BLaER1 (cell line): ENCODE data around the gene DDX20.

Experiments used
- H3K27ac ChIP-seq: shearing (Covaris generic); formaldehyde crosslinking; 2 replicates; pipeline ENCODE4 v1.8.1; 2022
- H3K27me3 ChIP-seq: shearing (Covaris generic); formaldehyde crosslinking; 2 replicates; pipeline ENCODE4 v1.8.1; 2022
- H3K36me3 ChIP-seq: shearing (Covaris generic); formaldehyde crosslinking; 2 replicates; pipeline ENCODE4 v1.8.1; 2022
- H3K4me1 ChIP-seq: shearing (Covaris generic); formaldehyde crosslinking; 2 replicates; pipeline ENCODE4 v1.8.1; 2022
- H3K4me2 ChIP-seq: shearing (Covaris generic); formaldehyde crosslinking; 2 replicates; pipeline ENCODE4 v1.8.1; 2022
- H3K4me3 ChIP-seq: shearing (Covaris generic); formaldehyde crosslinking; 2 replicates; pipeline ENCODE4 v1.8.1; 2022
- H3K9ac ChIP-seq: shearing (Covaris generic); formaldehyde crosslinking; 2 replicates; pipeline ENCODE4 v1.8.1; 2022
- H3K9me3 ChIP-seq: shearing (Covaris generic); formaldehyde crosslinking; 2 replicates; pipeline ENCODE4 v1.8.1; 2022
- H4K20me1 ChIP-seq: shearing (Covaris generic); formaldehyde crosslinking; 2 replicates; pipeline ENCODE4 v1.8.1; 2022
- Cebpa-rat ChIP-seq: shearing (Covaris generic); IDR thresholded peaks from 2 replicates; pipeline ENCODE4 v1.8.1; 2022

DDX20 gene

DNA sequence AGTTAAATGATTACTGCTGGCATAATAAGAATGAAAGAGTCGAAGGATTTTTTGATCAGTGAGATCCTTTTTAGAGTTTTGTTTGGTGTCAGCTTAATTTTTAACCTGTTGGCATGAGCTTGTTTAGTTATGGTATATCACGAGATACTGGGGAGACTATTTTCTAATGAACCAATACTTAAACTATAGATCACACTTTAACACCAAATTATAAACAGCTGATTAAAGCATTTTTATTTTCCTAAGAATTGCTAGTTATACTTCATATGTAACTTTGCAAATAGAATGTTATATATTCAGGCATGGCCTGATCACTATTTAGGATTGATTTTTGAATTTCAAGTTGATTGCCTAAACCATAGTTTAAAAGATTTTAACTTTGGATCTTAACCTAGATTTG lies 6.0 kb downstream of the DDX20 start:
- no peak for TF ChIP-seq Cebpa-rat
- peaks cover 92% of the 10 kb centered on the region for H3K36me3 ChIP-seq

DNA sequence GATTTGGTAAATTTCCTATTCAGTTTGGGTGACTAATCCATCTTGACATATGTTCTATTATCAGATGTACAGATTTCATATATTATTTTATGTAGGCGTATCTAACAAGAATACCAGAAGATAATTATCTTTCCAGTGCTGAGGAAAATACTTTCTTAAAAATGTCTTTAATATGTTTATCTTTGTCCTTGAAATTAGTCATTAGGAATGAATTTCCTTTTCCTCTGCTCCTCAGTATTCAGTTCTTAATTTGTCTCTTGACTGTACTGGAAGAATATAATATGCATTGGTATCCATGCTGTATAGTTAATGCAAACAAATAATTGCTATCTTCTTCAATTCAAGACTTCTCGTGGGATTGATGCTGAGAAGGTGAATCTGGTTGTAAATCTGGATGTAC lies 6.6 kb downstream of the DDX20 start:
- Histone ChIP-seq H3K4me3 (no peak overlapping the region), H3K9ac (no peak overlapping the region), H3K9me3 (no peaks in the 10 kb centered on the region), H3K36me3 (peaks cover 94% of the 10 kb centered on the region), H3K4me1 (peaks cover 15% of the 10 kb centered on the region), H4K20me1 (peaks cover 49% of the 10 kb centered on the region), H3K4me2 (no peak overlapping the region), H3K27ac (no peak overlapping the region), H3K27me3 (no peaks in the 10 kb centered on the region)
- no peak for TF ChIP-seq Cebpa-rat

More for the DNA sequence above, 6.0 kb downstream of the DDX20 start:
- Histone ChIP-seq H3K9ac (no peak overlapping the region), H4K20me1 (peaks cover 49% of the 10 kb centered on the region), H3K27ac (no peak overlapping the region), H3K4me3 (no peak overlapping the region), H3K9me3 (no peaks in the 10 kb centered on the region), H3K4me2 (no peak overlapping the region), H3K27me3 (no peaks in the 10 kb centered on the region), H3K4me1 (peaks cover 21% of the 10 kb centered on the region)

DNA sequence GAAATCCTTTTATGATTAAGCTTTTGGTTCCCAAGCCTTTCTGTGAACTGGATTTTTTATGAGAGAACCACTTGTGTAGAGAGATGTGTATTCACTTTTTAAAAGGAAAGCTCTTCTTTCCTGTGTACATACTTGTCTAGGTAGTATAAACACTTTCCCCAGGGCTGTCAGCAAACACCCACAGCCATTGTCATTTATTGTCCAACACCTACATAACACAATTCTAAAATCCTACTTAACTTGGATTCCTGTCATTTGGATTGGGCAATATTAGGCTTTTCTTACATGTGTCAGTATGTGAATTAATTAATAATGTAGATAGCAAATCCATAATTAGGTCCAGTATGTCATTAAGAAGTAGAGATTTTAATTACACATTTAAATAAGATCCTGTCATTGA lies 12.3 kb downstream of the DDX20 start:
- Histone ChIP-seq H3K4me3 (no peak overlapping the region), H3K27ac (no peak overlapping the region), H3K36me3 (peaks cover 69% of the 10 kb centered on the region), H3K4me2 (no peak overlapping the region), H4K20me1 (peaks cover 58% of the 10 kb centered on the region), H3K9me3 (no peaks in the 10 kb centered on the region), H3K9ac (no peak overlapping the region), H3K4me1 (no peaks in the 10 kb centered on the region), H3K27me3 (no peaks in the 10 kb centered on the region)
- TF ChIP-seq Cebpa-rat, result no peak

- Histone ChIP-seq H3K36me3 (peaks cover 63% of the 10 kb centered on the region), H3K27ac (no peak overlapping the region), H3K9me3 (no peaks in the 10 kb centered on the region), H3K9ac (no peak overlapping the region), H3K27me3 (no peaks in the 10 kb centered on the region), H3K4me3 (no peak overlapping the region), H3K4me1 (no peaks in the 10 kb centered on the region), H3K4me2 (no peak overlapping the region), H4K20me1 (peaks cover 58% of the 10 kb centered on the region)
- no peak for TF ChIP-seq Cebpa-rat
Observed at GRCh38 chr1:111768625-111769024, 12.9 kb downstream of the DDX20 start.

DNA sequence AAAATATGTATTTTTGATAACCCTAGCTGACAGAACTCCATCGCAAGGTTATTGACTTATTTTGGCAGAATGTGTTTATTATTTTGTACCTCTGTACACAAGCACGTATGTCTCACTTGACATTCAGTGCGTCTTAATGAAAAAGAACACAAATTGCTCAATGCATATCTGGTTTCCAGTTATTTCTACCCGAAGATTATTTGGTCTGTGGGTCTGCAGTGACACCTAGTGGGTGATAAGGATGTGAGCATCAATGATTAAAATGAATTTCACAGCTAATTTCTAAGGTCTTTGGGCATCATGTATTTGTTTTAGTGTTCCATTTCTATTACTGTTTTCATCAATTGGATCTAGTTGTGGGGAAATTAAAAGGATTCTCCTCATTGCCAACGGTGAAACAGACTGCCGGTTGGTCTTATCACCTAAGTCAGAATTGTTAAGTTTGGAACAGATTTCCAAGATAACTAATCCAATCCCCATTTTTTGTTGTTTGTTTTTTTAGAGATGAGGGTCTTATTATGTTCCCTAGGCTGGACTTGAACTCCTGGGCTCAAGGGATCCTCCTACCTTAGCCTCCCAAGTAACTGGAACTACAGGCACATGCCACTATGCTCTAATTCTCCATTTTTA lies 13.9 kb downstream of the DDX20 start:
- no peak for TF ChIP-seq Cebpa-rat
- no peaks in the 10 kb centered on the region for H3K27me3 ChIP-seq
- no peaks in the 10 kb centered on the region for H3K9me3 ChIP-seq
- no peak overlapping the region for H3K9ac ChIP-seq
- peaks cover 49% of the 10 kb centered on the region for H4K20me1 ChIP-seq
- H3K4me3 ChIP-seq, result no peak overlapping the region
- no peak overlapping the region for H3K4me2 ChIP-seq
- H3K27ac ChIP-seq, result no peak overlapping the region
- peaks cover 53% of the 10 kb centered on the region for H3K36me3 ChIP-seq
- H3K4me1 ChIP-seq, result no peaks in the 10 kb centered on the region

DNA sequence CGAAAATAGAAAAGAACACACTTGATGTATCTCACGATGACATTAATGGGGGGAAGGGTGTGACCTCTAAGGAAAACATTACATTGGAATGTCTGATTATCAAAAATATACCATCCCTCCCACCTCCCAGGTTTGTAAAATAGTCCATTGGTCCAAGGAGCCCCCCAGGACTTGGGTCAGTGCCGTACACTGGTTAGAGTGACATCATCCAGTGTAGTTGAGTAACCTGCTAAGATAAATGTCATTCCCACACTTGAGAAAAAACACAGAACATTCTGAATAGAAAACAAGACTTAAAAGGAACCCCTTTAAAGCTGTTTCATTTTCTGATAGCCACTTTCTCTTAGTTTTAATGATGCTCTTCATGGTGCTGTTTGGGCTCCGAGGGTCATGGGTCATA lies 15.2 kb downstream of the DDX20 start:
- Histone ChIP-seq H3K9ac (no peak overlapping the region), H3K4me2 (no peak overlapping the region), H3K4me1 (no peaks in the 10 kb centered on the region), H3K27ac (no peak overlapping the region), H3K36me3 (peaks cover 40% of the 10 kb centered on the region), H4K20me1 (peaks cover 43% of the 10 kb centered on the region), H3K4me3 (no peak overlapping the region), H3K9me3 (no peaks in the 10 kb centered on the region), H3K27me3 (no peaks in the 10 kb centered on the region)
- TF ChIP-seq Cebpa-rat, result no peak

DNA sequence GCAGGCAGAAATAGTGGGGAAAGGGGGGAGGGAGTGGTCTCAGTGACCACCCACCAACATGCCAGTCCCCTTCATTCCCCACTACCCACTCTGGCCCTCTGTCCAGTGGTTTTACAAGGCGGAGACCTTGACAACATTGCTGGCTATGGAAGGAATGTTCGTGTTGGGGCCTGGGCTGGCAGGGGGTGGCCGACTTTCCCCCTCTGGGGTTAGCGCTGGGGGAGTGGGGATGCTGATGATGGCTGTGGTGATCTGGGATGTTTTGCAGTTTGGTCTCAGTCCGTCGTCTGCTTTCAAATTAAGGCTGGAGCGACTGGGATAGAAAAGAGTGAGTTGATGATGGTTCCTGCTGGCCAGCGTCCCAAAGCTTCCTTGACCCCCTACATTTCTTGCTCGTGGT lies 20.3 kb downstream of the DDX20 start:
- Histone ChIP-seq H3K9me3 (no peaks in the 10 kb centered on the region), H3K27ac (no peak overlapping the region), H4K20me1 (no peaks in the 10 kb centered on the region), H3K27me3 (no peaks in the 10 kb centered on the region), H3K4me2 (no peak overlapping the region), H3K9ac (no peak overlapping the region), H3K4me3 (no peak overlapping the region), H3K4me1 (no peaks in the 10 kb centered on the region), H3K36me3 (no peaks in the 10 kb centered on the region; the same call in 1 of the 2 replicates)
- TF ChIP-seq Cebpa-rat, result no peak

DNA sequence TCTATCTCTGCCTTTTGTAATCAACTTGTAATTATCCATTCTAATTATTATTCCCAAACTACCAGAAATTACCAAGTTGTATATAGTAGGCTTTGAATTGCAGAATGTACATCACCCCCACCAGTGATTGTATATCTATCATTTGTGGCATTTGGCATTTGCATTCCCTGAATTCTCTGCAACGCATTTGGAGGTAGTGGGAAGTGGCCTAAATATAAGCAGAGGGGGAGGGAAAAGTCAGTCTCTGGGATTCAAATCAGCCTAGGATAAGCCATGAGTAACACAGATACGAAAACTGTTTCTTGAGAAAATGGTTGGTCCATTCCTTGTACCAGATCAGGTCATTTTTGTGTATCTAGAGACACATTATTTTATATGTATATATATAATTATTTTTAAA lies 20.7 kb downstream of the DDX20 start:
- H3K4me2 ChIP-seq, result no peak overlapping the region
- H4K20me1 ChIP-seq, result no peaks in the 10 kb centered on the region
- no peaks in the 10 kb centered on the region; the same call in 1 of the 2 replicates for H3K36me3 ChIP-seq
- H3K9me3 ChIP-seq, result no peaks in the 10 kb centered on the region
- no peaks in the 10 kb centered on the region for H3K27me3 ChIP-seq
- H3K4me1 ChIP-seq, result no peaks in the 10 kb centered on the region
- H3K9ac ChIP-seq, result no peak overlapping the region
- no peak overlapping the region for H3K4me3 ChIP-seq
- H3K27ac ChIP-seq, result no peak overlapping the region
- TF ChIP-seq Cebpa-rat, result no peak

- no peaks in the 10 kb centered on the region for H3K9me3 ChIP-seq
- H3K27me3 ChIP-seq, result no peaks in the 10 kb centered on the region
- no peaks in the 10 kb centered on the region for H3K4me1 ChIP-seq
- no peaks in the 10 kb centered on the region; the same call in 1 of the 2 replicates for H3K36me3 ChIP-seq
- no peak overlapping the region for H3K4me2 ChIP-seq
- no peak for TF ChIP-seq Cebpa-rat
- no peak overlapping the region for H3K9ac ChIP-seq
- H3K4me3 ChIP-seq, result no peak overlapping the region
- H3K27ac ChIP-seq, result no peak overlapping the region
- H4K20me1 ChIP-seq, result no peaks in the 10 kb centered on the region
Observed at GRCh38 chr1:111776861-111777260, 21.2 kb downstream of the DDX20 start.

DNA sequence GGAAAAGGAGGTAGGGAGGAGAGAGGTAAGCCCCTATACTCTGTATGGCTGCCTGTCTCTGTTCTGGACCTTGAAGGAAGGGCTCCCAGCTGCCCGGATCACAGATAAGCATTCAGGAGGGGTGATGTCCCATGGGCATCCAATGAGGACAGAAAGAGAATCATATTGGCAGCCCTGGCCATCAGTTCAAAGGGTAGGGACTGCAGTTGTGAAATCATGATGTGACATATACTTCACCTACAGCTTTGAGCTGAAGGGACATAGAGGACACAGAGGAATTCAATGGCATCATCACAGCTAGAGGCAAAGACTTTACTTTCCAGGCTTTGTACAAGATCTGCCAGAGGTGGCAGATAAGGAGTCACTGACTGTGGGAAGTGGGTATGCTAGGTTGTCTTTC lies 21.6 kb downstream of the DDX20 start:
- H3K9ac ChIP-seq, result no peak overlapping the region
- H3K36me3 ChIP-seq, result no peaks in the 10 kb centered on the region
- TF ChIP-seq Cebpa-rat, result no peak
- H3K27ac ChIP-seq, result no peak overlapping the region
- H3K4me3 ChIP-seq, result no peak overlapping the region
- H3K4me2 ChIP-seq, result no peak overlapping the region
- no peaks in the 10 kb centered on the region for H3K4me1 ChIP-seq
- H3K27me3 ChIP-seq, result no peaks in the 10 kb centered on the region
- no peaks in the 10 kb centered on the region for H3K9me3 ChIP-seq
- H4K20me1 ChIP-seq, result no peaks in the 10 kb centered on the region

- no peak overlapping the region for H3K4me2 ChIP-seq
- H3K9ac ChIP-seq, result no peak overlapping the region
- no peaks in the 10 kb centered on the region for H3K4me1 ChIP-seq
- no peak overlapping the region for H3K4me3 ChIP-seq
- H3K27ac ChIP-seq, result no peak overlapping the region
- H4K20me1 ChIP-seq, result no peaks in the 10 kb centered on the region
- no peak for TF ChIP-seq Cebpa-rat
- H3K9me3 ChIP-seq, result no peaks in the 10 kb centered on the region
- H3K36me3 ChIP-seq, result no peaks in the 10 kb centered on the region
- H3K27me3 ChIP-seq, result no peaks in the 10 kb centered on the region
Observed at GRCh38 chr1:111778066-111778465, 22.4 kb downstream of the DDX20 start.
